Activated CD4-positive, CD25-positive, alpha-beta regulatory T cell treated with anti-CD3 and anti-CD28 coated beads, Interleukin-2, amount 50 U/mL, for 24 hours (primary cell): ENCODE measurements around the gene PLXNA4.

ENCODE experiments used
- ATAC-seq, 2 donors: fragments of 150-1000 bp; cut with Tn5 transposase; one replicate each; pipeline ENCODE4 v1.10.0; 2021; ENCODE audit warnings: mild to moderate bottlenecking in 1 of 2, moderate library complexity in 1 of 2

PLXNA4 gene

DNA sequence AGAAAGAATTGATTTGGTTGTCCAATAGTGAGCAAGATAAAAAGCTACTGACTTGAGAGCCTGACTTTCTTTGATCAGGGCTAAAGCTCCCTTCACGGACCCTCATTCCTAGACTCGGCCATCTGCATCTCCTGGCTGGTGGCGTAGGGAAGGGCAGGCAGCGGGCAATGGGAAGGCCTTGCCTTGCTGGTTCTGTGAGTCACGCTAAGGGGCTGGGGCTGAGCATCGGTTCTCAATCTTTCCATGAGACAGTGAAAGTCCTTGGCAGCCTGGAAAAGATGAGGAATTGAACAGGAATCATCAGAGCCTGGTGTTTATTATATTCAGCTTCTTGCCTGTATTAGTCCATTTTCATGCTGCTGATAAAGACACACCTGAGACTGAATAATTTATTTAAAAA is 475.3 kb downstream of the PLXNA4 start:
- no peak for ATAC-seq

DNA sequence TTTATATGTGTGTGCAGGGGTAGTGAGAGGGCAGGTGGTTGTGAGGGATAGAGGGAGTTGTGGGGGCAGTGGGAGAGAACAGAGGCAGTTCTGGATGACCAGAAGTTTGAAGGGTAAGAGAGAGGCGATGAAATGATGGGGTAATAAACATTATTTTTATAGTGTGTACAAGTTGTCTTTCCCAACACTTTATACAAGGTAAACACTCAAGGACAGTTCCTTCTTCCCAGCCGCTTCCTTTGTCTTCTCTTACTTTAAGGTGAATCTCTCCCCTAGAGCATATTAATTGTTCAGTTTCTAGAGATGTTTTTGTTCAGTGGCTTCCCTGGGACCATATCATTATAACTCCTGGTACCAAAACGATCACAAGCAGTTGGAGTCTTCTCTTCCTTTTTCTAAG is 475.8 kb downstream of the PLXNA4 start:
- no peak for ATAC-seq

DNA sequence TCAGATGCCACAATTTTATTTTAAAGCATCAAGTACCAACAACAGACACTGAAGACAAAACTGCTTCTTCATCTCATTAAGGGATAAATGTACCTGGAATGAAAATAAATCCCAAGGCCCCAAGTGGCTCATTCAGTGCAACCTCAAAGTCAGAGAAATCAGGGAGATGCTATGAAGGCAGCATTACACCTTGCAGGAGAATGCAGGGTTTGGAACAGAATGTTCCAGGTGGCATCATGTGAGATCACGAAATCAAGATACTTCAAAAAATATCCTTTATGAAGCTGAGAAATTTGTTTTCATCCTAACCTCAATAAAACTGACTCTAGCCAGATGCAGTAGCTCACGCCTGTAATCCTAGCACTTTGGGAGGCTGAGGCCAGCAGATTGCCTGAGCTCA is 477.1 kb downstream of the PLXNA4 start:
- ATAC-seq = no peak

DNA sequence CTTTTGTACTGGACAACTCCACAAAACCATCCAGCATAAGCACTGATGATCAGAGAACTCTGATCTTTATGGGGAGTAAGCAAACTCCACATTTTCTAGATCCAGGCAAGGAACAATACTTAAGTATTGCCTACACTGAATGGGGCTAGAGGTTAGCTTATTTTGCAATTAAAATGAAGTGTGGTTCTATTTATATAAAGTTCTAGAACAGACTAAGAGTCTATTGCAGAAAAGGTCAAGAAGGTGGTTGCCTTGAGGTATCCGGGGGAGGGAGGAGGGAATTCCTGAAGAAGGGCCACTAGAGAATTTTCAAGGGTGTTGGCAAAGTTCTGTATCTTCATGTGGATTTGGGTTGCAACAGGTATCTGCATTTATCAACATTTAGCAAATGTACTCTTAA is 477.9 kb downstream of the PLXNA4 start:
- no peak for ATAC-seq

DNA sequence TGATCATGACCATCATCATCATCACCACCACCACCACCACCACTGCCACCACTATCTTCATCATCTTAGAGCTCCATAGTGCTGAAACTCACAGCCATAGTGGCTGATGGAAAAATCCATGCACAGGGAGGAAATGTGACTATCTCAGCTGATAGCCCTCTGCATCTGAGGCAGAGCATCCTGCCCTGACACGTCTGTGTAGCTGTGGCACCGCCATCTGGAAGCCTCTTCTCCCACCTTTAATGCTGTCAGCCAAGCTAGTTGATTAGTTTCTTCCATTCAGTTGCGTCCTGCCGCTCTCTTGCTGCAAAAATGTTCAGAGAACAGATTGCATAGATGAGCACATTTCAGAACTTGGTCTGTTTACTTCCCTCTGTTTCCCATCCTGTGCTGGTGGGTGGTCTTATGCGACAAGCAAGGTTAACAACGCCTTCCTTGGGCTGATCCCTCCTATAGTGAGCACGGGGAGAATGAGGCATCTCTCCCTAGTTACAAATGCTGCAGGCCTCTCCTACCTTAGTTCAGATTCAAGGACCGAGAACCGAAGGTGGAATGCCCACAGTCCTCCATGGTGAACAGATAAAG is 478.6 kb downstream of the PLXNA4 start:
- ATAC-seq = no peak

DNA sequence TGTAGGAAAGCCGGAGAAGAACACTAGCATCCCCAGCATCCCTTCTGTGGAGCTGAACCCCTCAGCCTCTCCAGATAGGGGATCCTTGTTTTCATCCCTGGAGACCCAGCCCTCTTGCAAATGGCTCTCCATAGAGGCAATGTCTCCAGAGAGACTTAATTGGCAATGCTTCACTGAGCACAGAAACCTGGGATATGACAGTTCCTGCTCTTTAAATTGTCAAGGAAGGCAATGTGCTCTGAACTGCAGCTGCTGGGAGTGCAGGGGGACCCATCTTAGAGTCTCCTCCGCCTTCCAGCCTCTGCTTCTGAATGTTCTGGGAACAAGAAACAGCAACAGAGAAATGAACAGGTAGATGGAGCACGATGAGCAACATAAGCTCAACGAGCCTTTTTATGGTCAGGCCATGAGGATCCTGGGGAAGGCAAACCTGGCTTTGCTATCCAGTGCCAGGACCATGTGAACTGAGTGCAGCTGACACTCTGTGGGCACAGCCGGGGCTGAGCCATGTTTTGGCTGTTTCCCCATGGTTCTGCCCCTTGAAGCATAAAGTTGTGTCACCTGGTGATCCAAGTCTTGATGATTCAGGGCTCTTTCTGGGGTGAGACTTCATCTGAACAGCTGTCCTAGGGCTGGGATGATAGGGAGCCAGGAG is 481.0 kb downstream of the PLXNA4 start:
- no peak for ATAC-seq

DNA sequence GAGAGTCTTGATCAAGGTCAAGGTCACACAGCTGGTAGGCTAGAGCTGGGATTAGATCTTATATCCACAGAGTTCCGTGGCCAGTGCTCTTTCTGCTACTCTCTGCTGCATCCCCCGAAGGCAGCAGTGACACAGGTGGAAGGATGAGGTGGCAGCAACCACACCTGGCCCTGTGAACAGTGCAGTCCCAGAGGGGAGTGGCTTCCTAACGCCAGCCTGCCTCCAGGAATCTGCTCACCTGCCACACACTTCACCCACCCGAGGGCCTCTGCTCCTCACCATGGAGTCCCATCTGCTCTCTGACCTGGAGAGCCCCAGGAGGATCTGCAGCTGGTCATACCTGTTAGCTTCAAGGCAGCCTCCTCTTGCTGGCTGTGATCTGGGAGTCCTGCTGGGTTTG is 484.2 kb downstream of the PLXNA4 start:
- no peak for ATAC-seq

DNA sequence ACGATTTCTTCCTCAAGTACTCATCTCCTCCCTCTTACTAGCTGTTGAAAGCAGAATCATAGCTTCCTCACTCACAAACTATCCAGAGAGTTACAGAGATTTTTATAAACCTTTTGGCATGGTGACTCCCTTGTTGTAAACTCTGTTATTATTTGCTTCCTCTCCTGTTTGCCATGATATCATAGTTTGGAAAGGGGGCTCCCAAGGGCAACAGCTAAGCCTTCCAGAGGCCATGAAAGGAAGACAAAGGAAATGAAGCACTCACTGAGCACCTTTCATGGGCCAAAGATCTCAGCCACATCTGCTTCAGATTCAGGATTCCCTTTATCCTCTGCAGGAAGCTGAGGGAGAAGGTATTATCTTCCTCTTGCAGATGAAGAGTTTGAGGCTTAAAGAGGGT is 484.6 kb downstream of the PLXNA4 start:
- ATAC-seq = no peak

DNA sequence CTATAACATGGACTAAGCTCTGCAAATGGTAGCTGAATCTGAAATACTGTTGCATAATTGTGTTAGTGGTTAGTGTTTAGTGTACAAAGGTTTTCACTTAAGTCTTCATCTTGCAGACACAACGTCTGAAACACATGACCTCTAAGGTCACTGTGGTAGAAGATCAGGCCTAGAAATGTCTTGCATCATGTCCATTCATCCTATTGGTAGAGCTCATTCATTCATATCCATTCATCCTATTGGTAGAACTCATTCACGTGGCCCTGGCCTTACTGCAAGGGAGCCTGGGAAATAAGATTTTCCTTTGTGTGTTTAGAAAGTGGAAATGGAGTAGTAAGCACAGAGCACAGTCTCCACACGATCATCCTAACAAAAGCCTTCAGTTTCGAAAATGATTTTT is 485.8 kb downstream of the PLXNA4 start:
- no peak for ATAC-seq

DNA sequence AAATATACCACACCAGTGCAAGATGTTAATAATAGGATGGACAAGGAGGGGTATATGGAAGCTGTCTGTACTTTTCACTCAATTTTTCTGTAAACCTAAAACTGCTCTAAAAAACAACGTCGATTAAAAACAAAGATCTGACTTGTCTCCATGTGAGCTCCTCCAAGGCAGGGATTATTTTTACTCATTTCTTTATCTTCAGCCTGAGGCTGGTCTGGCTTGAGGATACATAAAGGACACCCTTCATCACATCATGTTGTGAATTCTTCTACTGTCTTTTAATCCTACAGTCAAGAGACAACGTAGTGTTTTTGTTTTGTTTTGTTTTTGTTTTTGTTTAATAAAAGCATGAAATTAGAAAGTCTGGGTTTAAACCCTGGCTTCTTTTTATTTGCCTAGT is 486.9 kb downstream of the PLXNA4 start:
- ATAC-seq = no peak

DNA sequence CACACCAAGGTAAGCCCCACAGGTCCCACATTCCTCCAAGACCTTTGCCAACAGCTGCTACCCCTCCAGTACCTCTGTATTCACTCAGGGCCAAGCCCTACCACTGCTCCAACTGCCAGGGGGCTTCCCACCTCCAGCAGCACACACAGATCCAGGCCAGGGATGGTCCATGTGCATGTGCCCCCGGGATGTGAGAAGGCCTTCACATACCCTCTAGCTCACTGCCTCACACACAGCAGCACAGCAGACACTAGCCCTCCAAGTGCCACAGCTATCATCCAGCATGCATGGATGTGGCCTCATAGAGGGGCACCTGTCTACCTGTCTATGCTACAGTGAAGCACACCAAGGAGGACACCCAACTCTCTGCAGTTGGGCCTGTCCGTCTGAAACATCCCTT is 488.8 kb downstream of the PLXNA4 start:
- no peak for ATAC-seq

DNA sequence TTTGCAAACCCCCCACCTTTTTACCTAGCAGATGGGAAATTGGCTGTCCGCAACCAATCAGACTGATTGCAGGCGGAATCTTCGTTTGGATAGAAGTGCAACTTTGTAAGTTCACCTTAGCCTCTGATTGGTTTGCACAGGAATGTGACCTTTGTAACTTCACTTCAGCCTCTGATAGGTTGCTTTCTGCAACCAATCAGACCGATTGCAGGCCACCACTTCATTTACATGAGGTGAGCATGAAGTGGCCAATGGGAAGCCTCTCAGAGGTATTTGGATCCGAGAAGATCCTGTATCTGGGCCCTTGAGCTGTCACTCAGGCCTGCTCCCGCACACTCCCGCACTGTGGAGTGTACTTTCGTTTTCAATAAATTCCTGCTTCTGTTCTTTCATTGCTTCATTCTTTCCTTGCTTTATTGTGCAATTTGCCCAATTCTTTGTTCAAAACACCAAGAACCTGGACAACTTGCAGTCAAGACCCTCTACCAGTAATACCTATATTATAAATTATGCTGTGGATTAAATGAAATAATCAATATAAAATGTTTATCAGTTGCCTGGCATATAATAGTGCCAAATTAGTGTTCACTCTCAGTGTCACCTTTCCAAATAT is 491.4 kb downstream of the PLXNA4 start:
- ATAC-seq = no peak

DNA sequence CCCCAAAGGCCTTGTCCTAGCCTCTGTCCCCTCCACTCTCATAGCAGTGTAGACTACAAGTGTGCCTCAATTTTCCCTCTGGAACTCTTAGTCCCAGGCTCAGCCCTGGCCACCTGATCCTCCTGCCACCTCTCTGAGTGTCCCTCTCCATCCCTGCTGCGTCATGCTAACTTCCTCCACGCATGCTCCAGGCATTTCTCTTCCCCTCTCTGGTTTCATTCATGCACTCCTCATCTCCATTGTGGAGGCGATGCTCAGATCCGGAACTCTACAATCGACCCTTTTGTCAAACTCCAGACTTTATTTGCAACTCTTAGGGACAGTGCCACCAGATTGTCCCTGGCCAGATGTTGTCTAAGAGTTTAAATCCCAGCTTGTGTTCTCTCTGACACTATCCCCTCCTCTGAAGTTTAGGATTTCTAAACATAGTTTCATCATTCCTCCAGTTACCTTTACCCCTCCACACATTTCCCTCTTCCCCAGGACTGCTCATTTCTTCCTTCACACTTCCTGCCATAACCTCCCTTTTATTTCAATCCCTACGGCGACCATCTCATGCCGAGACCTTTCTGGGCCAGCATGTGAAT is 492.6 kb downstream of the PLXNA4 start:
- ATAC-seq = no peak

DNA sequence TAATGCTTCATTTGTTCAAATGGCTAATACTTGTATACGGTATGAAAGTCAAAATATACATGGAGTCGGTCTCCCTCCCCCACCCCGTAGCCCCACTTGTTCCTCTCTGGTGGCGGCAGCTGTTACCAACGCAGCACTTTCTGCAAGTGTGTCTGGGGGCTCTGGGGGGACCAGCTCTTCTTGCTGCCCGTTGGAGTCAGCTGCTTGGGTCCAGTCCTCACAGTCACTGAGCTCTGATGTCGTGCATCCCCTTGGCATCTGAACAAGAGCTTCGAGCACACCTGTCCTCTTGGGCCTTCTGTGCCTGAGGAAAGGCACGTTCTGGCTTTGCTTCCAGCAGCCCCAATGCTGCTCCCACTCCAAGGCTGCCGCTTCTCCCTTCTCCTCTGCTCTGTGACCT is 493.1 kb downstream of the PLXNA4 start:
- no peak for ATAC-seq

DNA sequence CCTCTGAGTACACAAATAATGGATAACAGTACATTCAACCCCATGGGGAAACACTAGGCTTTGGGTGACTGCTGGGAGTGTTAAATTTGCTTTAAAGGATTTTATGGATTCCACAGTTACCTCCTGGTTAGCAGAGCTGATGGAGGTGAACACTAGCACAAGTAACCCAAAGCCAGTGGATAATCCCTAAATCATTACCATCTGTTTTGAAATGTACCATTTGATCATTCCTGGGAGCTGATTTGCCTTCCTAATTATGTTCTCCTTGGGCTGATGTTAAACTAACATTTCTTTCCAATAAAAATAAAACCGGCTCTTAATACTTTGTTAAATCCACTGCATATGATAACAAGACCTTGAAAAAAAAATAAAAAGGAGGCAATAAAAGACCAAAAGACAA is 493.9 kb downstream of the PLXNA4 start:
- no peak for ATAC-seq

DNA sequence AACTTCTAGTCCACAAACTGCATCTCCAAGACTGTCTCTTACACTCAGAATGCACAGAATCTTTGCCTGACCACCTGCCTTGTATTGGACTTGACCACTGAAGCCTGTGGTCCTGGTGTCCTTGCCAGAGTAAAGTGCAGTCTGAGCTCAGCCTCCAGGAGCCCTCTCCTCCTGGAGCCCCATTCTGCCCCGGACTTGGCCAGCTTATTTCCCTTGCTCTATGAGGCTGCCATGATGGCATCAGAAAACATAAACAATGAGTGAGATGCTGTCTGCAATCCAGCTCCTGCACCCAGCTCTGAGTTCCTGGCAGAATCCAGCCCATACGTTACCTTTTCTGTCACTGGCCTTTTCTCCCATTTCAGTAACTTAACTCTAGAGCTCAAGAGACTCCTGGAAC is 494.6 kb downstream of the PLXNA4 start:
- ATAC-seq = no peak

DNA sequence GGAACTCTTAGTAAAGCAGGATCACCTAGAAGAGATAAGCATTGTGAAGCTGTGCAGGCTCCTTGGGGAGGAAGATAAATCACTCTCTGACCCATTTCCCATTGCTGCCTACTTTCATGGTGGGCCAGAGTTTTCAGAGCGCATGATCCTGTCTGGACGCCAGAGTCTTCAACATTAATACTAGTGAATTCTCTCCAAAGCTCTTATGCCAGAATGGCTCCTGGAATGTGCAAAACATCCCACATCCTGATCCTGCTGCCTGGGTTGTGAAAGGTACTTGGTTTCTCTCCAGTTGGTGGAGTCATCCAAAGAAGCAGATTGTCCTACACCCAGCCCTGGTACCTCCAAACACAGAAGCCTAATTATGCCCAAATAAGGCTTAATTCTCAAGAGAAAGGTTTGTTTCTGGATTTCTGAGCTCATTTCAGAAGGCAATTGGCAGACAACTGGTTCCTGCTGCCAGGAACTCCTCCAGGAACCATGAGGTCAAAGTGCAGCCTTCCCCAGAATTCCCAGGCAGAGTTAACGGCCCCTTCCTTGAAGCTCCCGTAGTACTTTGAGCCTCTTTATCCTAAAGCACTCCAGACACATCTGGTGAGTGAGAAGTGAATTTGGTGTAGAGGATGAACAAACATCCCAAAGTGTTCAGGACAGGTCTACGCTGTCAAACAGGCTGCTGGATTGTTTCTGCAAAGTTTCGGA is 495.2 kb downstream of the PLXNA4 start:
- no peak for ATAC-seq

DNA sequence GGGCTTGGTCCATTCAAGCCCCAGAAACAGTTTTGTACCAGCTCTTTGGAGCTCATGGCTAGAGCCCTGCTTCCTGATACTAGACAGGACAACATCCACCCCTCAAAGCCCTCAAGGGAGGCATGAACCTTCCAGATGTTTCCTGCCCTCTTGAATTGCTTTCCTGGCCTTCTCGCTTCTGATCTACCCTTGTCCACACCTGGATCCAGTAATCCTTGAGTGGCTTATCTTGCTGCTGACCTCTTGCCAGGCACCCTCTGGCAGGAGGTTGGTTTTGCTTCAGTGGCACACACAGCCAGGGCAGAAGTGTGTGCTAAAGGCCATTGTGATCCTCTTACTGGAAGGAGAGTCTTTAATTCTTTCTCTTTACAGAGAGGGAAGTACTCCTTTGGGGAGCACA is 495.8 kb downstream of the PLXNA4 start:
- ATAC-seq = no peak

DNA sequence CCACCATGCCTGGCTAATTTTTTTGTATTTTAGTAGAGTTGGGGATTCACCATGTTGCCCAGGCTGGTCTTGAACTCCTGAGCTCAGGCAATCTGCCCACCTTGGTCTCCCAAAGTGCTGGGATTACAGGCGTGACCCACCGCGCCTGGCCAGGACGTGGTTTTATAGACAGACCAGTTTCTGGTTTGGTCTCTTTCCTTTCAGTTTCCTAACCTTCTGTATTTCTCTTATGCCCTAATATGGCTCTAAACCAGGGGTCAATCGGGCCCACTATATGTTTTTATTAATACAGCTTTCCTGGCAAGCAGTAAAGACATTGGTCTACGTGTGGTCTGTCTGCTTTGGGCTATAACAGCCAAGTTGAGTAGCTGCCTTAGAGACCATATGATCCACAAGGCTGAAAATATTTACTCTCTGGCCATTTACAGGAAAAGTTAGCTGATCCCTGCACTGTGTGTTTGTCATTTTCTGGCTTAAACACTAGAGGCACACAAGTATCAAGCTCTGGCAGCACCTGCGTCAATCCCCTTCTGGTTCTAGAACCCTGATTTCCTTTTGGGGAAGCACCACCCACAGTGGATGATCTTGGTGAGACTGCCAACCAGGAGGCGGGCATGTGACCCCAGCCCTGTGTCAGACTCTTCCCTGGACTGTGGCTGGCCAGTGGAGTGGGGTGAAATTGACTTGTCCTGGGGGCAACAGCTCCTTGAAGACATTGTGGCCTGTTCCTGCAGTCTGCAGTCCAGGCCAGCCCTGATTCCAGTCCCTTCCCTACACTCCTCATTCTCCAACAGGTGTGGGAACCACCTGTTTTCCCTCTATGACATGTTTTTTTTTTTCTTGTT is 497.2 kb downstream of the PLXNA4 start:
- no peak for ATAC-seq

DNA sequence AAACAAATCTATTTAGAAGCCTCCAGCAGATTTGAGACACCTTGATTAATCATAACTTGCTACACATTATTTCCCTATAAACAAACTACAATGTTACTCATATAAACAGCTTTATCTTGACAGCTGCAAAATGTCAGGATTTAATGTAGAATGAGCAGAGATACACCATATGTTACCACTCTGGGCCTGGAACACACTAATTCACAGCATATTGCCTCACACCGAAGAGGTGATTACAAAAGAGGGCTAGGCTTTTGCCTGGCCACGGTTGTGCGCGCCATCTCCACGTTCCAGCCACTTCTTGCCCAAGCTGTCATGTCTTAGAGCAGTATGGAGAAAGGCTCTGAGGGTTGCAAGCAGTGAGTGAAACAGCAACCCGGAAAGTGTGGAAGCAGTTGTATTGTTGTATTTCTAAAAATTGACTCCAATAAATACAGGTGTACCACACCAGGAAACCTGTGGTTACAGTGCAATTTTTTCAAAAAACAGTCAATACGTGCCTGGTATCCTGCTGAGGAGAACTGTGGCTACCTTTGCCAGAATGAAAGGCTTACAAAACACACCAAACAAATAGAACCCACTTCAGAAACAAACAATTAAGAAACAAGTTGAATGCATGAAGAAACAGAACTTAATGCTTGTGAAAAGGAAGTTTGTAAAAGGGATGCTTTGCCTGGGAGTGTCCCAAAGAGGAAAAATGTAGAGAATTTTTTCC is 498.1 kb downstream of the PLXNA4 start:
- no peak for ATAC-seq

DNA sequence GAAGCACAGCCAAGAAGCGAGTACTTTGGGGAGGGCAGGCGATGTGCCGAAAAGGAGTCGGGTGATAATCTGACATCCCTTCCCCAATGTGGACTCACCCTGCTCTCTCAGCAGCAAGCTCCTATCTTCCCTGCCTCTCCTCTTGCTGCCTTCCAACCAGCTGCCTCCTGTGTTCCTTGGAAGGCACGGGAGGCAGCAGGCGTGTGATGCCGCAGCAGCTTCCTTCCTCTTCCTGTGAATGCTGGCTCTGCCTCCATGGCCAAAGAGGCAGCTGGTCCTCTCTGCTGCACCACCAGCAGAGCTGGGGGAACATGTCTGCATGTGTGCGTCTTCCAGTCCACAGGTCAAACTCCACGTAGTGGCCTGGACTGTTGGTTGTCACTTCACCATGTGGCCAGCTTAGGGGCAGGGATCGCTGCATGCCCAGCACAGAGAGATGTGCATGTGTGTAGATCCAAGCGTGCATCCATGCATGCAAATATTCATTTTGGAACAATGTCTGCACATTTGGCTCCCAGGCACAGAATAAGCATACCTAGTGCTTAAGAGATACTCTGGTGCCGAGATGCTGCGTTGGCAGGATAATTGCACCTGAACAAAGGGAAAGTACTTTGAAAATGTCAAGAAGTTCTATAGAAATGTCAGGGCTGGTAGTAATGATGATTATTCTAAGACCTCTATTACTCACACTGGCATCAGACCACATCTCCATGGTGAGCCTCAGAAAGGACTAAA is 499.8 kb downstream of the PLXNA4 start:
- no peak for ATAC-seq
